Activated CD4-positive, alpha-beta T cell treated with anti-CD3 and anti-CD28 coated beads for 48 hours (primary cell): ENCODE measurements around the gene OTOA.
"Not testable (repeated sequence)": the region's sequence is repeated elsewhere in the genome, so short reads cannot be mapped to it uniquely, and the experiment has no call there.

Experiments used
- DNase-seq: peaks from one replicate; pipeline ENCODE4 v3.0.0-alpha.2; 2020

OTOA gene

GRCh38 chr16:21727344-21727743 is 63.6 kb downstream of the OTOA start:
- peak; percentile 18 for DNase-seq

GRCh38 chr16:21731233-21731632 is 67.5 kb downstream of the OTOA start:
- DNase-seq: not testable (repeated sequence)

- not testable (repeated sequence) for DNase-seq
These were observed 76.9 kb downstream of the OTOA start for GRCh38 chr16:21740637-21741036.

- DNase-seq: peak; percentile 22
These were observed 92.7 kb downstream of the OTOA start for GRCh38 chr16:21756192-21757079.

- DNase-seq: not testable (repeated sequence)
These were observed 93.4 kb downstream of the OTOA start for GRCh38 chr16:21757080-21757671.

- DNase-seq: not testable (repeated sequence)
These were observed 104.5 kb downstream of the OTOA start for GRCh38 chr16:21768280-21768679.

- not testable (repeated sequence) for DNase-seq
These were observed 105.0 kb downstream of the OTOA start for GRCh38 chr16:21768810-21769209.

GRCh38 chr16:21769284-21769683 is 105.5 kb downstream of the OTOA start:
- DNase-seq: not testable (repeated sequence)

GRCh38 chr16:21770584-21770983 is 106.8 kb downstream of the OTOA start:
- not testable (repeated sequence) for DNase-seq

- not testable (repeated sequence) for DNase-seq
These were observed 108.9 kb downstream of the OTOA start for GRCh38 chr16:21772547-21773206.

GRCh38 chr16:21773207-21773553 is 109.4 kb downstream of the OTOA start:
- DNase-seq: not testable (repeated sequence)

- DNase-seq: not testable (repeated sequence)
These were observed 116.8 kb downstream of the OTOA start for GRCh38 chr16:21780525-21780924.

GRCh38 chr16:21790506-21790905 is 126.7 kb downstream of the OTOA start:
- not testable (repeated sequence) for DNase-seq

- not testable (repeated sequence) for DNase-seq
These were observed 129.5 kb downstream of the OTOA start for GRCh38 chr16:21793310-21793709.

GRCh38 chr16:21798601-21799000 is 134.8 kb downstream of the OTOA start:
- not testable (repeated sequence) for DNase-seq

- DNase-seq: peak; percentile 25
These were observed 138.0 kb downstream of the OTOA start for GRCh38 chr16:21801538-21802374.

- not testable (repeated sequence) for DNase-seq
These were observed 138.6 kb downstream of the OTOA start for GRCh38 chr16:21802375-21802663.
